ENCODE results near the gene LMAN2L. TPM values are rescaled to one million over a fixed set of nuclear protein-coding genes. Genes with fewer than 3 reads are reported as not detected.

The LMAN2L gene
- polyA plus RNA-seq, 1 of the 3 experiments (the other 2 are of a cell fraction): 17.7 TPM

- CTCF ChIA-PET: interaction anchor here (1.5 to 9.3 kb wide), 2 partner anchors 27 to 28 kb away, joined by 3 to 58 read pairs; partner anchors contain the start of genes CNNM3 and CNNM4
Observed at GRCh38 chr2:96789245-96789617, 49.4 kb upstream of the LMAN2L start.

More at GRCh38 chr2:96789245-96789617, 49.4 kb upstream of the LMAN2L start:
- Histone ChIP-seq H3K79me2 (ENCODE audit: insufficient read depth) (no peaks in the 10 kb centered on the region), H3K9ac (no peak overlapping the region), H2AFZ (ENCODE audit: low read depth) (no peak overlapping the region), H3K36me3 (replicated peaks in 1 of 2; ENCODE audit: control insufficient read depth in 1 of 2, insufficient read depth in 2 of 2, low read length in 1 of 2) (no peaks in the 10 kb centered on the region), H3K4me3 (ENCODE audit: low read depth in 2 of 2, low read length in 1 of 2) (no peak overlapping the region), H3K27me3 (ENCODE audit: insufficient read depth) (no peaks in the 10 kb centered on the region), H3K9me2 (no peaks in the 10 kb centered on the region), H3K4me2 (no peak overlapping the region), H3K27ac (ENCODE audit: low read depth in 2 of 2, low read length in 1 of 2) (no peak overlapping the region), H3K9me3 (no peaks in the 10 kb centered on the region), H3K4me1 (ENCODE audit: control insufficient read depth in 1 of 2, insufficient read depth in 2 of 2, low read depth in 1 of 2, low read length in 1 of 2) (peaks cover 11 to 16% of the 10 kb centered on the region in 2 experiments; a peak in 2 of 4 replicates), H4K20me1 (ENCODE audit: insufficient read depth) (no peaks in the 10 kb centered on the region), H3F3A (replicated peaks; ENCODE audit: insufficient read depth) (peaks cover 14% of the 10 kb centered on the region)
- TF ChIP-seq EZH2phosphoT487 (IDR thresholded peaks at IDR 0.05; ENCODE audit: borderline replicate concordance, low read depth) (no peak), TCF12 (IDR thresholded peaks at IDR 0.05) (no peak), TAF1 (IDR thresholded peaks at IDR 0.05; ENCODE audit: borderline replicate concordance, low read depth, low read length) (no peak), IRF3 (IDR thresholded peaks at IDR 0.05; ENCODE audit: low read depth, low read length) (no peak), RCOR1 (IDR thresholded peaks at IDR 0.05; ENCODE audit: low read length) (no peak), ELF1 (IDR thresholded peaks at IDR 0.05) (no peak), RXRA (IDR thresholded peaks at IDR 0.05; ENCODE audit: borderline replicate concordance, low read depth) (no peak), MAX (IDR thresholded peaks at IDR 0.05; ENCODE audit: low read depth) (no peak), CTCF (IDR thresholded peaks at IDR 0.05) (no peak), REST (IDR thresholded peaks at IDR 0.05; ENCODE audit: low read depth, low read length) (no peak), CHD2 (IDR thresholded peaks at IDR 0.05; ENCODE audit: low read length, partially characterized antibody) (no peak), USF2 (IDR thresholded peaks at IDR 0.05; ENCODE audit: borderline replicate concordance, low read depth, low read length) (no peak), USF1 (IDR thresholded peaks at IDR 0.05; ENCODE audit: borderline replicate concordance, low read depth) (no peak), FOSL2 (IDR thresholded peaks at IDR 0.05; ENCODE audit: borderline replicate concordance, low read depth) (no peak), TEAD4 (IDR thresholded peaks at IDR 0.05; ENCODE audit: borderline replicate concordance, insufficient read depth) (no peak), JUND (IDR thresholded peaks at IDR 0.05) (no peak), MEF2A (IDR thresholded peaks at IDR 0.05; ENCODE audit: borderline replicate concordance, low read depth) (no peak), YY1 (IDR thresholded peaks at IDR 0.05; ENCODE audit: low read depth) (no peak), GABPA (IDR thresholded peaks at IDR 0.05; ENCODE audit: low read depth) (no peak), FOXJ3 (CRISPR knock-in tag; IDR thresholded peaks at IDR 0.05) (no peak)
- POLR2A ChIA-PET: no interaction called here
- no peak for DNase-seq
- WGBS (ENCODE audit: low lambda C conversion rate): 88% methylated on average over 5 of the region's 6 CpGs
